ENCODE results near the gene AMDHD2. TPM values are rescaled to one million over a fixed set of nuclear protein-coding genes. Genes with fewer than 3 reads are reported as not detected.

Gene AMDHD2
- total RNA-seq, 1 donor from 2014 or later = 19.0 TPM

GRCh38 chr16:2500430-2500917 is 19.7 kb upstream of the AMDHD2 start:
- ATAC-seq = no peak

- peak; percentile 67 for ATAC-seq
Measured at GRCh38 chr16:2500918-2501750, 19.0 kb upstream of the AMDHD2 start.

GRCh38 chr16:2501946-2502895 is 17.9 kb upstream of the AMDHD2 start:
- ATAC-seq = no peak

GRCh38 chr16:2505695-2506094 is 14.5 kb upstream of the AMDHD2 start:
- ATAC-seq = no peak

- peak; percentile 43 for ATAC-seq
Measured at GRCh38 chr16:2507052-2507659, 13.0 kb upstream of the AMDHD2 start.

- ATAC-seq = peak; percentile 19
Measured at GRCh38 chr16:2507665-2508064, 12.5 kb upstream of the AMDHD2 start.

- ATAC-seq = no peak
Measured at GRCh38 chr16:2508722-2509400, 11.3 kb upstream of the AMDHD2 start.

- ATAC-seq = no peak
Measured at GRCh38 chr16:2511128-2511800, 8.9 kb upstream of the AMDHD2 start.

- ATAC-seq = no peak
Measured at GRCh38 chr16:2511996-2512734, 8.0 kb upstream of the AMDHD2 start.

GRCh38 chr16:2512735-2513404 is 7.3 kb upstream of the AMDHD2 start:
- no peak for ATAC-seq

GRCh38 chr16:2513405-2514332 is 6.5 kb upstream of the AMDHD2 start, which contains the start of gene ATP6V0C:
Gene ATP6V0C, plus strand, starts transcription at chr16:2513952. Its CDS starts 152 bp downstream, at chr16:2514104.
- ATAC-seq = peak; percentile 83

- peak; percentile 3 for ATAC-seq
Measured at GRCh38 chr16:2514333-2515179, 5.6 kb upstream of the AMDHD2 start.

GRCh38 chr16:2515180-2515851 is 4.9 kb upstream of the AMDHD2 start:
- ATAC-seq = peak; percentile 35

GRCh38 chr16:2516391-2517240 is 3.6 kb upstream of the AMDHD2 start:
- no peak for ATAC-seq

GRCh38 chr16:2517954-2518605 is 2.1 kb upstream of the AMDHD2 start:
- ATAC-seq = no peak
